ENCODE results near the gene EHD4.

EHD4 gene

GRCh38 chr15:41882689-41883483 is 89.5 kb downstream of the EHD4 start:
- no peak for DNase-seq (ENCODE audit: low read depth)
- H3K4me3 ChIP-seq (ENCODE audit: low read depth, low read length) = no peak overlapping the region
- TF ChIP-seq, protein P1, sequence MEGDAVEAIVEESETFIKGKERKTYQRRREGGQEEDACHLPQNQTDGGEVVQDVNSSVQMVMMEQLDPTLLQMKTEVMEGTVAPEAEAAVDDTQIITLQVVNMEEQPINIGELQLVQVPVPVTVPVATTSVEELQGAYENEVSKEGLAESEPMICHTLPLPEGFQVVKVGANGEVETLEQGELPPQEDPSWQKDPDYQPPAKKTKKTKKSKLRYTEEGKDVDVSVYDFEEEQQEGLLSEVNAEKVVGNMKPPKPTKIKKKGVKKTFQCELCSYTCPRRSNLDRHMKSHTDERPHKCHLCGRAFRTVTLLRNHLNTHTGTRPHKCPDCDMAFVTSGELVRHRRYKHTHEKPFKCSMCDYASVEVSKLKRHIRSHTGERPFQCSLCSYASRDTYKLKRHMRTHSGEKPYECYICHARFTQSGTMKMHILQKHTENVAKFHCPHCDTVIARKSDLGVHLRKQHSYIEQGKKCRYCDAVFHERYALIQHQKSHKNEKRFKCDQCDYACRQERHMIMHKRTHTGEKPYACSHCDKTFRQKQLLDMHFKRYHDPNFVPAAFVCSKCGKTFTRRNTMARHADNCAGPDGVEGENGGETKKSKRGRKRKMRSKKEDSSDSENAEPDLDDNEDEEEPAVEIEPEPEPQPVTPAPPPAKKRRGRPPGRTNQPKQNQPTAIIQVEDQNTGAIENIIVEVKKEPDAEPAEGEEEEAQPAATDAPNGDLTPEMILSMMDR (IDR thresholded peaks at IDR 0.05; ENCODE audit: low read depth, low read length, missing control alignments) = no peak

- H3K4me3 ChIP-seq (ENCODE audit: low read depth, low read length) = no peak overlapping the region
- TF ChIP-seq, protein P1 (IDR thresholded peaks at IDR 0.05; ENCODE audit: low read depth, low read length, missing control alignments) = no peak
- DNase-seq (ENCODE audit: low read depth) = no peak
These were observed 90.3 kb downstream of the EHD4 start for GRCh38 chr15:41881920-41882688.

GRCh38 chr15:41881550-41881919 is 90.8 kb downstream of the EHD4 start:
- TF ChIP-seq, protein P1 (IDR thresholded peaks at IDR 0.05; ENCODE audit: low read depth, low read length, missing control alignments) = no peak
- DNase-seq (ENCODE audit: low read depth) = no peak
- H3K4me3 ChIP-seq (ENCODE audit: low read depth, low read length) = no peak overlapping the region

- no peak for DNase-seq (ENCODE audit: low read depth)
- TF ChIP-seq, protein P1 (IDR thresholded peaks at IDR 0.05; ENCODE audit: low read depth, low read length, missing control alignments) = no peak
- no peak overlapping the region for H3K4me3 ChIP-seq (ENCODE audit: low read depth, low read length)
These were observed 91.3 kb downstream of the EHD4 start for GRCh38 chr15:41881086-41881485.

DNA sequence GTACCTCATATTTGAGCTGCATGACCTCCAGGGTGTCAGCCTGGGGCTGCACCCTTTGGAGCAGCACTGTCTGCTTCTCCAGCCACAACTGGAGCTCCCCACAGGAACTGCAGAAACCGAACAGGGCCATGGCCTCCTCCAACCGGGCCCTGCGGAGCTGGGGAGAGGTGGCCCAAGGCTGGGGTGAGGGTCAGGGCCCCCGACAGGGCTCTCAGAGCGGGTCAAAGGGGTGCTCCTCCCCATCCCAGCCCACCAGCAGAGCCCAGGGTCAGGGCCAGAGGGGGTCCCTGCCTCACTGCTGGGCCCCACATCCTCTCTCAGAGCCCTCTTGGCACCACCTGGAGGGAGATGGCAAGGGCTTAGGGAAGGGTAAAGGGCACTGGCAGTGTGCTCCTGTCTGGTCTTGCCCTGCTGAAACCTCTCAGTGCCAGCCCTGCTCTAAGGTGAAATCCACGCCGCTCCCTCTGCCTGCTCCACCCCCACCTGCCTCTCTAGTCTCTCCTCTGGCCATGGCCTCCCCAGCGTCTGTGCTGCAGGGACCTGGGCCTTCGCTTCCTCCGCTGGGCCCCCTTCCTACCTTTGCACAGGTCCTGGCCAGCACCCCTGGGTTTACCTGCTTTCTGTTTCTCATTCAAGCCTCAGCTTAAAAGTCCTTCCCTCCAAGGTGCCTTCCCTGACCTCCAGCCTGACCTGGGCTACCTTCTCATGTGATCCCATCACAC is 92.0 kb downstream of the EHD4 start:
- H3K4me3 ChIP-seq (ENCODE audit: low read depth, low read length) = no peak overlapping the region
- TF ChIP-seq, protein P1 (IDR thresholded peaks at IDR 0.05; ENCODE audit: low read depth, low read length, missing control alignments) = no peak
- DNase-seq (ENCODE audit: low read depth) = no peak

- DNase-seq (ENCODE audit: low read depth) = no peak
- TF ChIP-seq, protein P1 (IDR thresholded peaks at IDR 0.05; ENCODE audit: low read depth, low read length, missing control alignments) = no peak
- no peak overlapping the region for H3K4me3 ChIP-seq (ENCODE audit: low read depth, low read length)
These were observed 93.0 kb downstream of the EHD4 start for GRCh38 chr15:41879321-41879845.
